GM19328 (cell line): ENCODE data around the gene COL23A1.
"Not testable (repeated sequence)": the region's sequence is repeated elsewhere in the genome, so short reads cannot be mapped to it uniquely, and the experiment has no call there.

Experiments
- ATAC-seq: cut with Tn5 transposase; IDR thresholded peaks from one replicate; pipeline ENCODE4 v1.9.1; 2021; ENCODE audit warnings: mild to moderate bottlenecking, moderate library complexity; ENCODE audit not compliant: unreplicated experiment

COL23A1 gene

GRCh38 chr5:178236126-178236525, 354.1 kb downstream of the COL23A1 start:
- no peak for ATAC-seq

- no peak for ATAC-seq
These were observed 354.6 kb downstream of the COL23A1 start for GRCh38 chr5:178235588-178235974.

GRCh38 chr5:178234750-178235587, 355.2 kb downstream of the COL23A1 start:
- no peak for ATAC-seq

- ATAC-seq: no peak
These were observed 356.0 kb downstream of the COL23A1 start for GRCh38 chr5:178234121-178234749.

- no peak for ATAC-seq
These were observed 357.2 kb downstream of the COL23A1 start for GRCh38 chr5:178232920-178233429.

- ATAC-seq: peak; percentile 59
These were observed 357.9 kb downstream of the COL23A1 start, which contains the start of gene PHYKPL for GRCh38 chr5:178232124-178232919. Gene PHYKPL, minus strand, starts transcription at chr5:178232802. Its CDS starts 252 bp downstream, at chr5:178232550.

- ATAC-seq: no peak
These were observed 358.6 kb downstream of the COL23A1 start for GRCh38 chr5:178231539-178232123.

- ATAC-seq: no peak
These were observed 359.2 kb downstream of the COL23A1 start for GRCh38 chr5:178230879-178231538.

- no peak for ATAC-seq
These were observed 360.3 kb downstream of the COL23A1 start for GRCh38 chr5:178229861-178230260.

- ATAC-seq: not testable (repeated sequence)
These were observed 361.1 kb downstream of the COL23A1 start for GRCh38 chr5:178229111-178229510.

- no peak for ATAC-seq
These were observed 361.6 kb downstream of the COL23A1 start for GRCh38 chr5:178228609-178229008.

- ATAC-seq: no peak
These were observed 362.3 kb downstream of the COL23A1 start for GRCh38 chr5:178227929-178228328.

GRCh38 chr5:178227138-178227659, 363.0 kb downstream of the COL23A1 start:
- ATAC-seq: no peak

- no peak for ATAC-seq
These were observed 365.0 kb downstream of the COL23A1 start for GRCh38 chr5:178225174-178225573.

- ATAC-seq: no peak
These were observed 365.8 kb downstream of the COL23A1 start for GRCh38 chr5:178224403-178224802.

GRCh38 chr5:178223828-178224335, 366.3 kb downstream of the COL23A1 start:
- ATAC-seq: no peak

- no peak for ATAC-seq
These were observed 366.9 kb downstream of the COL23A1 start for GRCh38 chr5:178223196-178223773.

- no peak for ATAC-seq
These were observed 367.9 kb downstream of the COL23A1 start for GRCh38 chr5:178222292-178222691.

- ATAC-seq: no peak
These were observed 368.3 kb downstream of the COL23A1 start for GRCh38 chr5:178221853-178222252.
